Measurements from ENCODE around the gene TRIM62.

- TF ChIP-seq POLR2A (IDR thresholded peaks at IDR 0.05; ENCODE audit: low read length) (no peak), GATA1 (IDR thresholded peaks at IDR 0.05; ENCODE audit: low read depth, low read length) (no peak)
Measured at GRCh38 chr1:33097137-33097611, 84.7 kb downstream of the TRIM62 start.
